ENCODE measurements around the gene KCNK4.

Gene KCNK4

DNA sequence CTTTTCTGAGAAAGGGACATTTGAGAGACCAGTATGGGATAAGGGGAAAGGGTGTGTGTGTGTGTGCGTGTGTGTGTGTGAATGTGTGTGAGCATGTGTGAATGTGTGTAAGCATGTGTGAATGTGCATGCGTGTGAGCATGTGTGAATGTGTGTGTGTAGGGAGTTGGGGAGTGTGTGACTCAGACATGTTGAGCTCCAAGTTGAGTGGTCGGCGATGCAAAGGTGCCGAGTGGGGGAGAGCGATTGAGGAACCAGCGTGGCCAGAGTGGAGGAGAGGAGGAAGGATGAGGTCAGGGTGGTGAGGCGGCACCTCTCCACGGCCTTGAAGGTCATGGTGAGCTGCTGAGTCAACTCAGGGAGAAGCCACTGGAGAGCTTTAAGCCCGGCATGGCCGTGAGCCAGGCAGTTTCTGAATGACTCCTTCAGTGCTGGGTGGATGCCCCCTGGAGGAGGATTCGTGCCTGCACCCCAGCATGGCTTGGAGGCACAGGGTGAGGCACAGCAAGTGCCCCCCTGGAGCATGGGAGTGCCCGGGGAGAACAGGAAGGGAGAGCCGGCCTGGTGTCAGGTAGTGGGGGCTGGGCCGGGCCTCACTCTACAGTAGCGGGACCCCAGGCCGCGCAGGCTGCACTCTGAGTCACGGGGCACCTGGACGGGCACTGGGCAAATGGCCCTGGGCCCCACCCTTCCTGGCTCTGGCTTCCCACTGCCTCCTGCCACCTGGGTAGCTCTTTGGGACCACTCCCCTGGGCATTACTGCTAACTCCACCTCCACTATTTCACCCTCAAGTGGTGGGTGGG is 40.7 kb downstream of the KCNK4 start:
- peak; percentile 89 for DNase-seq

DNA sequence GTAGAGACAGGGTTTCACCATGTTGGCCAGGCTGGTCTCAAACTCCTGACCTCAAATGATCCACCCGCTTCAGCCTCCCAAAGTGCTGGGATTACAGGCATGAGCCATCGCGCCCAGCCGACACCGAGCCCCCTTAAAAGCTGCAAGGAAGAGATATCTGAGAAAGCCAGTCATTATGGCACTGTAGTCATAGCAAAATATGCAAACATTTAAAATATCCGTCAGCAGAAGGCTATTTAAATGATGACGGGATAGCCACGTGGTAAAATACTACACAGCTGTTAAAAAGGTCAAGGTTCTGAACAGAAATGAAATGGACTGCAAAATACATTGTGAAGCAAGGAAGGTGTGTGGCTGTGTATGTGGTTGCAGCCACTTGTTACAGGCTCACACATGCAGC is 42.5 kb downstream of the KCNK4 start:
- DNase-seq: no peak

DNA sequence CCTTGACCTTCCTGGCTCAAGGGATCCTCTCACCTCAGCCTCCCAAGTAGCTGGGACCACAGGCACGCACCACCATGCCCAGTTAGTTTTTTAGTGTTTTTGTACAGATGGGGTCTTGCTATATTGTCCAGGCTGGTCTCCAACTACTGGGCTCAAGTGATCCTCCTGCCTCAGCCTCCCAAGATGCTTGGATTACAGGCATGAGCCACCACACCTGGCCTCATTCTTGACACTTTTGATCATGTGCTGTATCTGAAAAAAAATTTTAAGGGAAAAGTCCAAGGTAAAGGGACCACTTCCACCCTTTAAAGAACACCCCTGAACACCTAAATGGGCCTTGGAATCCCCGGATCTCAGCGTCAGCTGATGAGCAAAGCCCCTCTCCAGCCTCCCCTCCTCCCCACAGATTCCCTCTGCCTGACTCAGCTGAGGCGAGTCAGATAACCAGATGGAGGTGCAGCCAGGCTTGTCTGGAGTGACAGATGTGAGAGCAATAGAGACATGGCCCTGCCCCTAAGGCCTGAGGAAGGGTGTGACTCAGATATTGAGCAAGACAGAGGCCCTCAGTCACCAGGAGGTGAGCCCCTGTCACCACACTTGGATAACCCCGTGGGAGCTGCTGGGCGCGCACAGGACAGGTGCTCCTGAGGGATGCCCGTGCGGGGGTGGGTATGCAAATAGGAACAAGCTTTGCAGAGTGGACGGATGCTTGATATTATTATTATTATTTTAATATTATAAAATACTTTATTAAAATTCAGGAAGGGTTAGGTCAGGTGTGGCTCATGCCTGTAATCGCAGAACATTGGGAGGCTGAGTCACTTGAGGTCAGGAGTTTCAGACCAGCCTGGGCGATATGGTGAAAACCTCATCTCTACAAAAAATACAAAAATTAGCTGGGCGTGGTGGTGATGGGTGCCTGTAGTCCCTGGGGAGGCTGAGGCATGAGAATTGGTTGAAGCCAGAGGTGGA is 43.9 kb downstream of the KCNK4 start:
- DNase-seq: peak; percentile 97

DNA sequence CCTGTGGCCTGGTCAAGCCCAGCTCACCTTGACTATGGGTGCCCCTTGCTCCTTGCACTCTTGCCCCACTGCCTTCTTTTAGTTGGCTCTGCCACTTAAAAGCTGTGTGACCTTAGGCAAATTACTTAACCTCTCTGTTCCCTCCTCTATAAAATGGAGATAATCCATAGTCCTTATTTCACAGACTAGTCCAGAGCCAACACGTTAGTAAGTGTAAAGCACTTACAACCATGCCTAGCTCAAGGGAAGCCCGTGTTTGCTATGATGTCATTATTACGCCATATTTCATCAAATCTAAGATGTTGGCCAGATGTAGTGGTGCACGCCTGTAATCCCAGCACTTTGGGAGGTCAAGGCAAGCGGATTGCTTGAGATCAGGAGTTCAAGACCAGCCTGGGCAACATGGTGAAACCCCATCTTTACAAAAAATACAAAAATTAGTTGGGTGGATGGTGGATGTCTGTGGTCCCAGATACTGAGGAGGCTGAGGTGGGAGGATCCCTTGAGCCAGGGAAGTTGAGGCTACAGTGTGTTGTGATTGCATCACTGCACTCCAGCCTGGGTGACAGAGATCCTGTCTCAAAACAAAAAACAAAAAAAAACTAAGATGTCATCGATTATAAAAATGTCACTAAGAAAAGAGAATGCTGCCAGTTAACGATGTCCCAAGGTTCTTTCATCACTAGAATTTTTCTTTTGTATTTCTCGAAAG is 46.6 kb downstream of the KCNK4 start:
- DNase-seq: no peak

DNA sequence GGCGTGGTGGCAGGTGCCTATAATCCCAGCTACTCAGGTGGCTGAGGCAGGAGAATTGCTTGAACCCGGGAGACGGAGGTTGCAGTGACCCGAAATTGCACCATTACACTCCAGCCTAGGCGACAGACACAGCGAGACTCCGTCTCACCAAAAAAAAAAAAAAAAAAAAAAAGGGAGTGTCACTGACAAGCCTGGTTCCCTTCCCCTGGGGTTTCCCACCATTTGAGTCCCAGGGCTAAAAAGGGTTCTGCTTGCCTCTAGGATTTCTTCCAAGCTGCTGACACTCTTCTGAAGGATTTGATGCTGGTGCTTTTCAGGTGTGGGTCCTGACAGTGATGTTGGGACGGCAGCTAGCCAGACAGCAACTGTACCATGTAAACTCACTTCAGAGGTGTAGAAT is 47.6 kb downstream of the KCNK4 start:
- DNase-seq: no peak

DNA sequence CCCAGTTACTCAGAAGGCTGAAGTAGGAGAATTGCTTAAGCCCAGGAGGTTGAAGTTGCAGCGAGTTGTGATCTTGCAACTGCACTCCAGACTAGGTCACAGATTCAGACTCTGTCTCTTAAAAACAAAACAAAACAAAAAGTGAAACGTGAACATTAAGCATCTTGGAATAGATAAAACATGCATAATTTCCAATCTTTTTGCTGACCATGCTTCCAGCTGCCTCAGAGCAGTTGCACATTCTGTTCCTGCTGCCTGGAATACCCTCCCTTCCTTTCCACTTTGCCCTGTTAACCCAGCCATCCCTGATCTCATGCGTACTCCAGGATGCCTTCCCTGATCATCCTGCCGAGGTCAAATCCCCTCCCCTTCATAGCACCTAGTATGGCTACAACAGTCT is 48.2 kb downstream of the KCNK4 start:
- no peak for DNase-seq

DNA sequence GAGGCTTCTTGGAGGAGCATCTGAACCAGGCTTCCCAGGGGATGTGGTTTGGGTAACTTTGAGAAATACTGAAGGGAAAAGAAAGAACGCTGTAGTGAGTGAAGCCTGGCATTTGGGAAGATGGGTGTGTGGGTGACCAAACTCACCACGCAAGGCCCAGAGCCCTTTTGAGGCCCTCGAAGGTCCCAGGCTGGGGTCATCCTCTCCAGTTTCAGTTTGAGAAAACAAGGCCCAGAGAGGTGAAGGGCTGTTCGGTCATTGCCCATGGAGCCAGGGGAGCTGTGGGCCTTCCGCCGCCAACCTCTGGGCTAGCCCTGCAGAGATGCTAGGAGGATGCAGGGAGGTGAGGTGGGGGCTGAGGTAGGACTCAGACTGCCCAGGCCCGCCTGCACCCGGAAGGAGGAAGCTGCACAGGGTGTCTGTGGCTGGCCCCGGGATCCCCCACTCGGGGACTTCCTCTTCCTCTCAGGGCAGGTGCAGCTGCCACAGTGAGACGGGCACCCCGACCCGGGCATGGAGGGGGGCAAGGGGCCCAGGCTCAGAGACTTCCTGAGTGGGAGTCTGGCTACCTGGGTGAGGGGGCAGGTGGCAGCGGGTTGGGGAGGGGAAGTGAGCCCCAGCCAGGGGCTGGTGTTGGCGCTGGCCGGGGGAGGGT is 48.8 kb downstream of the KCNK4 start, which contains the start of gene CCDC88B:
TSS of gene CCDC88B (plus strand) at position 451 of the 655 bp plus-strand sequence. CDS start at position 514, 63 bp downstream.
- no peak for DNase-seq

DNA sequence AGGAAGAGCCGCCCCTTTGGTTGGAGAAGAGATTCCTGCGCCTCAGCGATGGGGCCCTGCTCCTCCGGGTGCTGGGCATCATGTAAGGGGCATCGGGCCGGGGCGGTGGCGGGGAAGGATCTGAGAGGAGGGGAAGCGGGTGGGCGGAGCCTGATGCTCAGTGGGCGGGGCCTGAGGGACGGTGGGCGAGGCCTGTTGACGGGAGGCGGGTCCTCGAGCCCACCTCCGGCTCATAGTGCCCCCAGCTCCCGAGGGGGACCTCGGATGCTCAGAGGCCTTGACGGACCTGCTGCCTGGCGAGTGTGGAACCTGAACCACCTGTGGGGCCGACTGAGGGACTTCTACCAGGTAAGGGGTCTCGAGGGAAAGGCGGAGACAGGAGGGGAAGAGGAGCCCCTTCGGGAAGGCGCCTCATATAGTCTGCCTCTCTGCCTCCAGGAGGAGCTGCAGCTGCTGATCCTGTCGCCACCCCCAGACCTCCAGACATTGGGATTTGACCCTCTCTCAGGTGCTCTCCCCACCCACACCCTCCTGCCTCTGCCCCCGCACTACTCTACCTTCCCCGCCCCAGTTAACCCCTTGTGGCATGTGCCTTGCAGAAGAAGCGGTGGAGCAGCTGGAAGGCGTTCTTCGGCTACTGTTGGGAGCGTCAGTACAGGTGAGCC is 49.7 kb downstream of the KCNK4 start:
- no peak for DNase-seq

DNA sequence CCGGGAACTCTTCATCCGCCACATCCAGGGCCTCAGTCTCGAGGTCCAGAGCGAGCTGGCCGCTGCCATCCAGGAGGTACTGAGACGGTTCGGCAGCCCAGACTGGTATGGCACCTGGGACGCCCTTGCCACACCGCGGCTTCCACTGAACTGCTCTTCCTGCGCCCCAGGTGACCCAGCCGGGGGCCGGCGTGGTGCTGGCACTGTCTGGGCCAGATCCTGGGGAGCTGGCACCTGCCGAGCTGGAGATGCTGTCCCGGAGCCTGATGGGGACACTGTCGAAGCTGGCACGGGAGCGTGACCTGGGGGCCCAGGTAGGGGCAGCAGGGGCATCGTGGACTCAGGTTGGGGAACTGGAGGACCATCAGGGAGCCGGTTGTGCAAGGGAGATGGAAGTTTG is 50.3 kb downstream of the KCNK4 start:
- DNase-seq: no peak

DNA sequence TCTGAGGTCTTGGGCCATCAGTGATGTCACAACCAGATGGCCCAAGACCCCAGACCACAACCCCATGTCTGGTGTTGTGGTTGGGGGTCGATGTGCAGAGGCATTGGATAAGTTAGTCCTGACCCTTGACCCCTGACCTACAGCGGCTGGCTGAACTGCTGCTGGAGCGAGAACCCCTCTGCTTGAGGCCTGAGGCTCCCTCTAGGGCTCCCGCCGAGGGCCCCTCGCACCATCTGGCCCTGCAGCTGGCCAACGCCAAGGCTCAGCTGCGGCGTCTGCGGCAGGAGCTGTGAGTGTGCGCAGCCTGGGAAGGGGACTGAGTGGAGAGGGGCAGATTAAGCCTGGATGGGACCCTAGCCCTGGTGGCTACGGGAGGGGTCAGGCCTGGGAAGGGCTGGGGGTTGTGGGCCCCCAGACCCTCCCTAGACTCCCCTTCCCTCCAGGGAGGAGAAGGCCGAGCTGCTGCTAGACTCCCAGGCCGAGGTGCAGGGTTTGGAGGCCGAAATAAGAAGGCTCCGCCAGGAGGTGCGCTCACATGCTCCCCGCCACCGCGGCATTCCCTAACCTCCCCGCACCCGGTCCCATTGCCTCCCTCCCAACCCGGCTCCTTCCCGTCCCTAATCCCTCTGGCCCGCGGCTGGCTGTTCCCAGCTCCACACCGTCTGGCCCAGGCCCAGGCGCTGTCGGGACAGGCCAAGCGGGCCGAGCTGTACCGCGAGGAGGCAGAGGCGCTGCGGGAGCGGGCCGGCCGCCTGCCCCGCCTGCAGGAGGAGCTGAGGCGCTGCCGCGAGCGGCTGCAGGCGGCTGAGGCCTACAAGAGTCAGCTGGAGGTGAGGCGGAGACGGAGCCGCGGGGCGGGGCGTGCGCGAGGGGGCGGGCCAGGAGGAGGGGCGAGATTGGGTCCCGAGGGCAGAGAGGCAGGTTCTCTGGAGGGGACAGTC is 51.0 kb downstream of the KCNK4 start:
- DNase-seq: peak; percentile 88

DNA sequence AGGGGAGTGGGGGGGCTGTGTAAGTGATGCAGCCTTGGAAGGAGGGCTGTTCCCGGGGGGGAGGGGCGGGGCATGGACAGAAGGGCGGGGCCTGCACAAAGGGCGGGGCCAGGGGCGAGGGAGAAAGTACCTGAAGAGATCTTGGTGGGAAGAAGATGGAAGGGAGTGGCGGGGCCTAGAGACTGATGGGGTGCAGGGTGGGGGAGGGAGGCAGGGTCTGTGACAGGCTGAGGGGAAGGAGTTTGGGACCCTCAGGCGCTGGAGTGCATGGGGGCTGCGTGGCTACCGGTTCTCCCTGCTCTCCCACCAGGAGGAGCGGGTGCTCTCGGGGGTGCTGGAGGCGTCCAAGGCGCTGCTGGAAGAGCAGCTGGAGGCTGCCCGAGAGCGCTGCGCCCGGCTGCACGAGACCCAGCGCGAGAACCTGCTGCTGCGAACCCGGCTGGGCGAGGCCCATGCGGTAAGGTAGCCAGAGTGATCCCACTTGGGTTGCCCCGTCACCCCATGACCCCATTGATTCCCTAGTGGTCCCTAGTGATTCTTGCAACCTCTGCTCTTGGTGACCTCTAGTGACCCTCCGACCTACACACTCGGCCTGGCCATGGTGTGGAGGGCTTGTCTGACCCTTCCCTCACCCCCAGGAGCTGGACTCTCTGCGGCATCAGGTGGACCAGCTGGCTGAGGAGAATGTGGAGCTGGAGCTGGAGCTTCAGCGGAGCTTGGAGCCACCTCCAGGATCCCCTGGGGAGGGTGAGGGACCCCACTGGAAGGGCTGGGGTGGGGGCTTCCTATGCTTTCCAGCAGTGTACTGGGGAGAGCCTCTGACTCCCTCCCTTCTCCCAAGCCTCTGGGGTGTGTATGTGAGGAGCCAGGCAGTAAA is 52.0 kb downstream of the KCNK4 start:
- no peak for DNase-seq

DNA sequence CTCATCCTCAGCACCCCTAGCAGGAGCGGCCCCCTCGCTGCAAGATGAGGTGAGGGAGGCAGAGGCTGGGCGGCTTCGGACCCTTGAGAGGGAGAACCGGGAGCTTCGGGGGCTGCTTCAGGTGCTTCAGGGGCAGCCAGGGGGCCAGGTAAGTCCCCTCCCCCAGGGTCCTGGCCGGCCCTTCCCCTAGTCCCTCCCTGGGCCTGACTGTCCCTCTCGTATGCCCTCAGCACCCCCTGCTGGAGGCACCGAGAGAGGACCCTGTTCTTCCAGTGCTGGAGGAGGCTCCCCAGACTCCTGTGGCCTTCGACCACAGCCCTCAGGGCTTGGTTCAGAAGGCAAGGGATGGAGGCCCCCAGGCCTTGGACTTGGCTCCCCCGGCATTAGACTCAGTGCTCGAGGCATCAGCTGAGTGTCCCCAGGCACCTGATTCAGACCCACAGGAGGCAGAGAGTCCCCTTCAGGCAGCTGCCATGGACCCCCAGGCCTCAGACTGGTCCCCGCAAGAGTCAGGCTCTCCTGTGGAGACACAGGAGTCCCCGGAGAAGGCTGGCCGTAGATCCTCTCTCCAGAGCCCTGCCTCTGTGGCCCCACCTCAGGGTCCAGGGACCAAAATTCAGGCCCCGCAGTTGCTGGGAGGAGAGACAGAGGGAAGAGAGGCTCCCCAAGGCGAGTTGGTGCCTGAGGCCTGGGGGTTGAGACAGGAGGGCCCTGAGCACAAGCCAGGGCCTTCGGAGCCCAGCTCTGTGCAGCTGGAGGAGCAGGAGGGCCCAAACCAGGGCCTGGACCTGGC is 52.9 kb downstream of the KCNK4 start:
- DNase-seq: no peak

DNA sequence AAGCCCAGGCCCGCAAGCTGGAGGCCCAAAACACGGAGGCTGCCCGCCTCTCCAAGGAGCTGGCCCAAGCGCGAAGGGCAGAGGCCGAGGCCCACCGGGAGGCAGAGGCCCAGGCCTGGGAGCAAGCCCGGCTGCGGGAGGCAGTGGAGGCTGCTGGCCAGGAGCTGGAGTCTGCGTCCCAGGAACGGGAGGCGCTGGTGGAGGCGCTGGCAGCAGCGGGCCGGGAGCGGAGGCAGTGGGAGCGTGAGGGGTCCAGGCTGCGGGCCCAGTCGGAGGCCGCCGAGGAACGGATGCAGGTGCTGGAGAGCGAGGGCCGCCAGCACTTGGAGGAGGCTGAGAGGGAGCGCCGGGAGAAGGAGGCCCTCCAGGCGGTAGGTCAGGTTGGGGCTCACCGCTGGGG is 53.7 kb downstream of the KCNK4 start:
- no peak for DNase-seq

DNA sequence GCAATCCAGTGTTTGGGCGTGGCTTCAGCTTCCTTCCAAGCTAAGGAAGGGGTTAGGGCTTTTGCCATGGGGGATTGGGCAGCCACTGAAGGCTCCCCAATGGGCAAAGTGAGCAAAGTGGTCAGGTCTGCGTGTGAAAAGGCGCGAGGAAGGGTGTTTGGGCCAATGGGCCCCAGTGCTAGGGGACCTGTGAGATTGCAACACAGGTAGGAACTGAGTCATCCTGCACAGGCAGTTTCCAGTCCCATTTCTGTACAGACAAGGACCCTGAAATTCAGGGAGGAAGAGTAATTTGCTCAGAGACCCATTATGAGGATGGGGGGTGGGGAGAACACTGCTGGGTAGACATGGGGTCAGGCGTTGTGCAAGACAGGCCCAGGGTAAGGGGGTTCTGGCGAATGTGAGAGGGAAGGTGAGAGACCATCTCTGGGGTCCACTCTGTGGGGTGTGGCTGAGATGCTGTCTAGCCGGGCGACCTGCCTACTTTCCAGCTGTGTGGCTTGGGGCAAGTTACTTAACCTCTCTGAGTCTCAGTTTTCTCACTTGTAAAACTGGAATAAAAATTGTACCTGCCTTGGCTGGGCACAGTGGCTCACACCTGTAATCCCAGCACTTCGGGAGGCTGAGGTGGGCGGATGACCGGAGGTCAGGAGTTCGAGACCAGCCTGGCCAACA is 56.2 kb downstream of the KCNK4 start:
- DNase-seq: no peak

DNA sequence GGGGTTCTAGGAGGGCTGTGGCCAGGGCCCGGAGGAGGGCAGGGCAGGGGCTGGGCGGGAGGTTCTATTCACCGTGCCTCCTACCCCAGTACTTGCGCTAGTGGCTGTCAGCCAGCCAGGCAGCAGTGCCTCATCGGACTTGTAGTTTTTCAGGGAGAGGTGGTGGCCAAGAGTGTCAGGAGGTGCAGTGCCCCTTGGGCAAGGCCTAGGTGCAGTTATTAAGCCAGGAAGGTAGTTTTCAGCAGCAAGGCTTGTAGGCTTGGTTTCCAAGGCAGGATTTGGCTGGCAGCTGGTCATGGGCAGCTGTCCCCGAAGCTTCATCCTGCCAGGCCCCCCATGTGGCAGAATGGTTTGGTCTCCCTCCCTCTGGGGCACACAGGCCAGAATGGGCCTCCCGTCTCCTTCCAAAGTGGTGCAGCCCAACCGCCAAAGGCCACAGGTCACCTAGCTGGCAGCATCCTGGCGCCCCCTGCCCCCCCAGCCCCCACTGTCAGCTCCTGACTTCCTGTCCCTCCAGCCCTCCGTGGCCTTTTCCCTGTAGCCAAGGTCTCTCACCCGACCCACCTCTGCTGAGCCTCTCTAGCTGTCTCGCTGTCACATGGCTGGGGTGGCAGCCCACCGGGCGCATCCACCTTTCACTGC is 57.4 kb downstream of the KCNK4 start:
- no peak for DNase-seq

DNA sequence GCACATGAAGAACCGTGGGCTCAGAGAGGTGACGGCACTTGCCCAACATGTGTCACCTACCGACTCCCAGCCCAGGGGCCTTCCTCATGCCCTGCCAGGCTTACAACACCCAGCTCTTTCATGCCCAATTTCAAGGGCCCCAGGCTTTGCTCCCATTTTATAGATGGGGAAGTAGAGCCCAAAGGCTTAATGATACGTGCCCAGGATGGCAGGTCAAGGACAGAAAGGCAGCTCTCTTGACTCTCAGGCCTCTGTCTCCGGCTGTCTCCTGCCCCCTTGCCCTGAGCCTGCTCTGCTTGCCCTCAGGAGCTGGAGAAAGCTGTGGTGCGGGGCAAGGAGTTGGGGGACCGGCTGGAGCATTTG is 57.9 kb downstream of the KCNK4 start:
- DNase-seq: no peak

DNA sequence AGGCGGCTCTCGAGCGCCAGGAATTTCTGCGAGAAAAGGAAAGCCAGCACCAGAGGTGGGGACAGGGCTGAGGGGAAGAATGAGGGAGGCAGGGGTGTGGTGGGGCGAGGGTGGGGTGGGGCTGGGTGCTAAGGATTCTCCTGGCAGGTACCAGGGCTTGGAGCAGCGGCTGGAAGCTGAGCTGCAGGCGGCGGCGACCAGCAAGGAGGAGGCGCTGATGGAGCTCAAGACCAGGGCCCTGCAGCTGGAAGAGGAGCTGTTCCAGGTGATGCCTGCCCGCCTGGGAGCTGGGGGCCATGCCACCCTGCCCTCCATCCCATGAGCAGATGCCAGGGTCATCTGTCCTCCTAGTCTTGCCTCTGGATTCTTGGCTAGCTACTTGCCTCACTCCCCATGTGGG is 58.3 kb downstream of the KCNK4 start:
- no peak for DNase-seq
